GM23338 (cell line): ENCODE data around the gene EPB41L5. TPM values are rescaled to one million over a fixed set of nuclear protein-coding genes. Genes with fewer than 3 reads are reported as not detected.

Source experiments
- ATAC-seq: fragments of 200-7000 bp; cut with Tn5 transposase; 3 replicates; pipeline ENCODE4 v1.9.1; 2020
- DNase-seq: peaks from one replicate; pipeline ENCODE4 v3.0.0-alpha.2; 2015; ENCODE audit warnings: low spot score
- H2AFZ ChIP-seq: fragments of 200-600 bp; sonication (generic); 2 replicates; pipeline ENCODE4 v1.8.0; 2016; ENCODE audit warnings: antibody characterized with exemption, mild to moderate bottlenecking, moderate library complexity
- H3F3A ChIP-seq: fragments of 200-600 bp; sonication (generic); replicated peaks from 2 replicates; pipeline ENCODE4 v1.8.0; 2017; ENCODE audit warnings: antibody characterized with exemption, mixed run types, low read depth
- H3K27ac ChIP-seq: fragments of 200-600 bp; sonication (generic); 2 replicates; pipeline ENCODE4 v1.6.1; 2016; ENCODE audit warnings: low read depth
- H3K27me3 ChIP-seq: fragments of 200-600 bp; sonication (generic); 2 replicates; pipeline ENCODE4 v1.8.0; 2016; ENCODE audit warnings: mild to moderate bottlenecking, mixed run types, moderate library complexity; ENCODE audit not compliant: insufficient read depth
- H3K36me3 ChIP-seq: fragments of 200-600 bp; sonication (generic); 2 replicates; pipeline ENCODE4 v1.8.0; 2016; ENCODE audit warnings: mild to moderate bottlenecking; ENCODE audit not compliant: insufficient read depth
- H3K4me1 ChIP-seq: fragments of 200-600 bp; sonication (generic); 2 replicates; pipeline ENCODE4 v1.8.0; 2016; ENCODE audit warnings: mild to moderate bottlenecking, moderate library complexity; ENCODE audit not compliant: insufficient read depth
- H3K4me2 ChIP-seq: fragments of 200-600 bp; sonication (generic); 2 replicates; pipeline ENCODE4 v1.7.1; 2017; ENCODE audit warnings: mixed run types
- H3K4me3 ChIP-seq: fragments of 200-600 bp; sonication (generic); 2 replicates; pipeline ENCODE4 v1.6.1; 2016; ENCODE audit warnings: mixed run types
- H3K79me2 ChIP-seq: fragments of 200-600 bp; sonication (generic); replicated peaks from 2 replicates; pipeline ENCODE4 v1.8.0; 2017; ENCODE audit warnings: mild to moderate bottlenecking; ENCODE audit not compliant: insufficient read depth
- H3K9me2 ChIP-seq: fragments of 200-600 bp; sonication (generic); 2 replicates; pipeline ENCODE4 v1.8.0; 2017; ENCODE audit not compliant: insufficient read depth
- H4K20me1 ChIP-seq: fragments of 200-600 bp; sonication (generic); replicated peaks from 2 replicates; pipeline ENCODE4 v1.8.0; 2017; ENCODE audit warnings: mild to moderate bottlenecking; ENCODE audit not compliant: insufficient read depth
- H3K27ac Mint-ChIP-seq: 2 replicates; pipeline ENCODE4 v1.8.0; 2020; ENCODE audit warnings: inconsistent platforms, mild to moderate bottlenecking, moderate library complexity, mixed read lengths
- H3K27me3 Mint-ChIP-seq: 3 replicates; pipeline ENCODE4 v1.8.0; 2022; ENCODE audit warnings: low read depth, mild to moderate bottlenecking, moderate library complexity, mixed read lengths, inconsistent platforms; ENCODE audit not compliant: insufficient read depth, poor library complexity
- H3K36me3 Mint-ChIP-seq: 3 replicates; pipeline ENCODE4 v1.8.0; 2021; ENCODE audit warnings: low read depth, mild to moderate bottlenecking, inconsistent platforms, moderate library complexity, mixed read lengths
- H3K4me1 Mint-ChIP-seq: 3 replicates; pipeline ENCODE4 v1.8.0; 2020; ENCODE audit warnings: mild to moderate bottlenecking, inconsistent platforms, mixed read lengths
- H3K4me3 Mint-ChIP-seq: 3 replicates; pipeline ENCODE4 v1.8.0; 2021; ENCODE audit warnings: moderate library complexity, mild to moderate bottlenecking, inconsistent platforms, mixed read lengths
- H3K9me3 Mint-ChIP-seq: 3 replicates; pipeline ENCODE4 v1.8.0; 2020; ENCODE audit warnings: moderate library complexity, mild to moderate bottlenecking, inconsistent platforms, mixed read lengths
- CREB1 ChIP-seq: fragments of 250-450 bp; sonication (Bioruptor Pico); IDR thresholded peaks from 2 replicates; pipeline ENCODE4 v1.5.0; 2020; ENCODE audit warnings: low read depth, mild to moderate bottlenecking, moderate library complexity
- ETS1 ChIP-seq: IDR thresholded peaks from 2 replicates; pipeline ENCODE4 v1.6.1; 2016; ENCODE audit warnings: antibody characterized with exemption
- EZH2 ChIP-seq: fragments of 200-600 bp; sonication (generic); IDR thresholded peaks from one replicate; pipeline ENCODE4 v1.8.0; 2017; ENCODE audit warnings: antibody characterized with exemption, mild to moderate bottlenecking, low read depth; ENCODE audit not compliant: unreplicated experiment
- EZH2phosphoT487 ChIP-seq: fragments of 200-600 bp; sonication (generic); IDR thresholded peaks from one replicate; pipeline ENCODE4 v1.8.1; 2018; ENCODE audit warnings: antibody characterized with exemption; ENCODE audit not compliant: unreplicated experiment
- JUNB ChIP-seq: IDR thresholded peaks from one replicate; pipeline ENCODE4 v1.6.1; 2016; ENCODE audit warnings: antibody characterized with exemption; ENCODE audit not compliant: unreplicated experiment
- NANOG ChIP-seq: IDR thresholded peaks from 2 replicates; pipeline ENCODE4 v1.6.1; 2016; ENCODE audit warnings: antibody characterized with exemption, borderline replicate concordance
- POLR2AphosphoS5 ChIP-seq: IDR thresholded peaks from 2 replicates; pipeline ENCODE4 v1.6.1; 2016; ENCODE audit warnings: antibody characterized with exemption, low read depth
- REST ChIP-seq: IDR thresholded peaks from one replicate; pipeline ENCODE4 v1.6.1; 2018; ENCODE audit warnings: antibody characterized with exemption; ENCODE audit not compliant: unreplicated experiment
- STAT1 ChIP-seq: IDR thresholded peaks from one replicate; pipeline ENCODE4 v1.6.1; 2016; ENCODE audit warnings: antibody characterized with exemption; ENCODE audit not compliant: unreplicated experiment
- ZNF114 ChIP-seq: fragments of 250-450 bp; sonication (Bioruptor Pico); IDR thresholded peaks from 2 replicates; pipeline ENCODE4 v1.5.0; 2020; ENCODE audit warnings: mild to moderate bottlenecking, moderate library complexity
- ZNF331 ChIP-seq: fragments of 250-450 bp; sonication (Bioruptor Pico); IDR thresholded peaks from 2 replicates; pipeline ENCODE4 v1.5.0; 2020; ENCODE audit warnings: low read depth, mild to moderate bottlenecking, moderate library complexity
- ZNF462 ChIP-seq: fragments of 250-450 bp; sonication (Bioruptor Pico); IDR thresholded peaks from 2 replicates; pipeline ENCODE4 v1.5.0; 2020; ENCODE audit warnings: mild to moderate bottlenecking, moderate library complexity
- polyA plus RNA-seq: library from polyadenylated mRNA; unstranded; fragments of >200 nt; fragmentation: Nextera tagmentation; extraction: Ambion mirVana; gene quantifications from 2 replicates; pipeline ENCODE4 v1.2.1, GENCODE V29; 2016
- total RNA-seq: library from RNA; depleted of rRNA; stranded (reverse); fragments of >200 nt; shearing (Covaris generic); gene quantifications from 2 replicates; pipeline ENCODE4 v1.2.3, GENCODE V29; 2014
- TF ChIP-seq, protein P1 (sequence below), 2 experiments: fragments of 200-600 bp in 1 of 2; sonication (generic) in 1 of 2; conservative IDR thresholded peaks; 2 replicates each; pipeline versions ENCODE4 v1.5.1 to v1.6.1; 2016 to 2017; ENCODE audit warnings: antibody characterized with exemption in 2 of 2, low read depth in 2 of 2, mild to moderate bottlenecking in 2 of 2, moderate library complexity in 1 of 2

EPB41L5 gene
- total and polyA plus RNA-seq, 2 experiments from 2014 or later = 15.5 to 35.4 TPM

GRCh38 chr2:120110507-120110906 is 97.6 kb downstream of the EPB41L5 start (continued):
- TF ChIP-seq STAT1 (no peak), ZNF331 (CRISPR knock-in tag) (no peak)

DNA sequence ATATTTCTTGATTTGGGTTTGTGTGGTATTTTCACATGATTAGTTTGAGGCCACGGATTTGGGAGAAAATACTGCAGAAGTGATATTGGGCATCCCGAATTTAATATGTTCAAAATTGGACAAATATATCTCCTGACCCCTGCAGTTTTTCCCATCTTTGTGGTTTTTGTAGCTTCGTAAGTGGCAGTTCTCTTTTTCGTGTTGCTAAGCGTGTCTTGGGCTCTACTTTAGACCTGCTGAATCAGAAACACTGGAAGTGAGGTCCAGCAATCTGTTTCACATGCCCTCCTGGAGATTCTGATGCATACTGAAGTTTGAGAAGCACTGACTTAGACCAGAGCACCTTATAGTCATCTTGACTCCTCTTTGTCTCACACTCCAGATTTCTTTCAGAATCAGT is 98.3 kb downstream of the EPB41L5 start:
- TF ChIP-seq NANOG (no peak), EZH2phosphoT487 (no peak), ETS1 (no peak), REST (no peak), JUNB (no peak), POLR2AphosphoS5 (no peak), ZNF462 (no peak), ZNF114 (CRISPR knock-in tag) (no peak), EZH2 (no peak), CREB1 (CRISPR knock-in tag) (no peak), STAT1 (no peak), ZNF331 (CRISPR knock-in tag) (no peak)
- TF ChIP-seq, protein P1, sequence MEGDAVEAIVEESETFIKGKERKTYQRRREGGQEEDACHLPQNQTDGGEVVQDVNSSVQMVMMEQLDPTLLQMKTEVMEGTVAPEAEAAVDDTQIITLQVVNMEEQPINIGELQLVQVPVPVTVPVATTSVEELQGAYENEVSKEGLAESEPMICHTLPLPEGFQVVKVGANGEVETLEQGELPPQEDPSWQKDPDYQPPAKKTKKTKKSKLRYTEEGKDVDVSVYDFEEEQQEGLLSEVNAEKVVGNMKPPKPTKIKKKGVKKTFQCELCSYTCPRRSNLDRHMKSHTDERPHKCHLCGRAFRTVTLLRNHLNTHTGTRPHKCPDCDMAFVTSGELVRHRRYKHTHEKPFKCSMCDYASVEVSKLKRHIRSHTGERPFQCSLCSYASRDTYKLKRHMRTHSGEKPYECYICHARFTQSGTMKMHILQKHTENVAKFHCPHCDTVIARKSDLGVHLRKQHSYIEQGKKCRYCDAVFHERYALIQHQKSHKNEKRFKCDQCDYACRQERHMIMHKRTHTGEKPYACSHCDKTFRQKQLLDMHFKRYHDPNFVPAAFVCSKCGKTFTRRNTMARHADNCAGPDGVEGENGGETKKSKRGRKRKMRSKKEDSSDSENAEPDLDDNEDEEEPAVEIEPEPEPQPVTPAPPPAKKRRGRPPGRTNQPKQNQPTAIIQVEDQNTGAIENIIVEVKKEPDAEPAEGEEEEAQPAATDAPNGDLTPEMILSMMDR (conservative IDR thresholded peaks at IDR 0.05; ENCODE audit: low read depth in 2 of 2) = no peak
- H3K9me3 Mint-ChIP-seq = no peaks in the 10 kb centered on the region
- no peaks in the 10 kb centered on the region for H3K9me2 ChIP-seq
- no peak overlapping the region for H3K4me3 ChIP-seq
- no peaks in the 10 kb centered on the region for H3K27me3 ChIP-seq
- H3K4me1 Mint-ChIP-seq = no peaks in the 10 kb centered on the region
- H3K27ac ChIP-seq = no peak overlapping the region
- DNase-seq = no peak
- H3K27ac Mint-ChIP-seq = no peak overlapping the region
- H2AFZ ChIP-seq = no peak overlapping the region
- no peak for ATAC-seq
- H3K79me2 ChIP-seq = no peaks in the 10 kb centered on the region
- no peak overlapping the region for H3K4me3 Mint-ChIP-seq
- no peaks in the 10 kb centered on the region for H3F3A ChIP-seq
- no peaks in the 10 kb centered on the region for H3K36me3 ChIP-seq
- H3K36me3 Mint-ChIP-seq = no peaks in the 10 kb centered on the region
- H3K4me1 ChIP-seq = no peaks in the 10 kb centered on the region
- no peaks in the 10 kb centered on the region for H4K20me1 ChIP-seq
- peaks cover 2% of the 10 kb centered on the region for H3K27me3 Mint-ChIP-seq
- no peak overlapping the region for H3K4me2 ChIP-seq
